HEK293 (cell line): Measurements from ENCODE around the gene RIBC2.

ENCODE experiments used
- CTCF ChIA-PET: fragments of 350-600 bp; formaldehyde crosslinking; extraction: SDS; loops from one replicate; lab custom pipeline; 2021; ENCODE audit warnings: antibody characterized with exemption; lab: Yijun Ruan, JAX
- POLR2A ChIA-PET: fragments of 300-600 bp; formaldehyde crosslinking; extraction: SDS; loops from one replicate; lab custom pipeline; 2020; ENCODE audit warnings: antibody characterized with exemption, inconsistent platforms; lab: Yijun Ruan, JAX
- H3K27ac ChIP-seq: fragments of 200-500 bp; sonication (Bioruptor generic); 2 replicates; pipeline ENCODE4 v1.5.1; 2014; ENCODE audit warnings: low read depth, low read length, control low read depth, inconsistent platforms; ENCODE audit errors: extremely low read depth
- H3K36me3 ChIP-seq, 2 experiments: fragments of 200-500 bp in 1 of 2; sonication (Bioruptor generic) in 1 of 2; 1 replicate in 1 of 2; 2 replicates in 1 of 2; pipeline ENCODE4 v1.5.1; 2014 to 2017; ENCODE audit warnings: inconsistent platforms in 2 of 2, low read length in 2 of 2; ENCODE audit not compliant: control insufficient read depth in 2 of 2, insufficient read depth in 1 of 2
- H3K4me1 ChIP-seq: fragments of 200-500 bp; sonication (Bioruptor generic); 2 replicates; pipeline ENCODE4 v1.5.1; 2014; ENCODE audit warnings: mild to moderate bottlenecking, low read length, inconsistent platforms; ENCODE audit not compliant: control insufficient read depth, insufficient read depth
- H3K4me3 ChIP-seq: 2 replicates; pipeline ENCODE4 v1.5.1; 2011; ENCODE audit warnings: low read depth, mild to moderate bottlenecking, control low read depth, low read length, moderate library complexity
- H3K9me3 ChIP-seq: fragments of 200-500 bp; sonication (Bioruptor generic); 2 replicates; pipeline ENCODE4 v1.5.1; 2014; ENCODE audit warnings: low read depth, low read length, inconsistent platforms; ENCODE audit not compliant: control insufficient read depth, insufficient read depth
- BCL11B ChIP-seq: fragments of 450-650 bp; formaldehyde crosslinking; IDR thresholded peaks from 2 replicates; pipeline ENCODE4 v1.5.1; 2016; ENCODE audit warnings: low read depth, missing biosample characterization, missing genetic modification characterization
- KLF8 ChIP-seq: fragments of 450-650 bp; formaldehyde crosslinking; IDR thresholded peaks from 2 replicates; pipeline ENCODE4 v1.5.1; 2016; ENCODE audit warnings: missing biosample characterization, missing genetic modification characterization
- OVOL3 ChIP-seq: fragments of 450-650 bp; formaldehyde crosslinking; IDR thresholded peaks from 2 replicates; pipeline ENCODE4 v1.5.1; 2016; ENCODE audit warnings: missing biosample characterization, missing genetic modification characterization
- PATZ1 ChIP-seq: fragments of 450-650 bp; formaldehyde crosslinking; IDR thresholded peaks from 2 replicates; pipeline ENCODE4 v1.5.1; 2016; ENCODE audit warnings: missing biosample characterization, missing genetic modification characterization
- PRDM6 ChIP-seq: fragments of 450-650 bp; formaldehyde crosslinking; IDR thresholded peaks from 2 replicates; pipeline ENCODE4 v1.5.1; 2017; ENCODE audit warnings: missing biosample characterization, missing genetic modification characterization
- TRIM28 ChIP-seq: IDR thresholded peaks from 2 replicates; pipeline ENCODE4 v1.6.1; 2011; ENCODE audit warnings: low read length, control low read depth, borderline replicate concordance
- ZBTB10 ChIP-seq: fragments of 450-650 bp; formaldehyde crosslinking; IDR thresholded peaks from 2 replicates; pipeline ENCODE4 v1.5.1; 2016; ENCODE audit warnings: missing biosample characterization, missing genetic modification characterization
- ZBTB17 ChIP-seq: fragments of 450-650 bp; formaldehyde crosslinking; IDR thresholded peaks from 2 replicates; pipeline ENCODE4 v1.5.1; 2016; ENCODE audit warnings: missing biosample characterization, missing genetic modification characterization
- ZBTB8A ChIP-seq: fragments of 450-650 bp; formaldehyde crosslinking; IDR thresholded peaks from 2 replicates; pipeline ENCODE4 v1.5.1; 2016; ENCODE audit warnings: missing biosample characterization, missing genetic modification characterization
- ZFP3 ChIP-seq: fragments of 450-650 bp; formaldehyde crosslinking; IDR thresholded peaks from 2 replicates; pipeline ENCODE4 v1.5.1; 2016; ENCODE audit warnings: low read depth, missing biosample characterization, missing genetic modification characterization
- ZIC2 ChIP-seq: fragments of 450-650 bp; formaldehyde crosslinking; IDR thresholded peaks from 2 replicates; pipeline ENCODE4 v1.5.1; 2016; ENCODE audit warnings: missing biosample characterization, missing genetic modification characterization
- ZNF114 ChIP-seq: fragments of 450-650 bp; formaldehyde crosslinking; IDR thresholded peaks from 2 replicates; pipeline ENCODE4 v1.5.0; 2017; ENCODE audit warnings: missing biosample characterization, missing genetic modification characterization
- ZNF248 ChIP-seq: fragments of 450-650 bp; formaldehyde crosslinking; IDR thresholded peaks from 2 replicates; pipeline ENCODE4 v1.5.1; 2017; ENCODE audit warnings: missing biosample characterization, missing genetic modification characterization
- ZNF292 ChIP-seq: fragments of 450-650 bp; formaldehyde crosslinking; IDR thresholded peaks from 2 replicates; pipeline ENCODE4 v1.5.1; 2016; ENCODE audit warnings: low read depth, missing biosample characterization, missing genetic modification characterization, borderline replicate concordance
- ZNF311 ChIP-seq: fragments of 450-650 bp; formaldehyde crosslinking; IDR thresholded peaks from 2 replicates; pipeline ENCODE4 v1.5.1; 2017; ENCODE audit warnings: missing biosample characterization, missing genetic modification characterization, borderline replicate concordance
- ZNF518A ChIP-seq: fragments of 450-650 bp; formaldehyde crosslinking; conservative IDR thresholded peaks from 2 replicates; pipeline ENCODE4 v1.5.1; 2016; ENCODE audit warnings: low read depth, missing biosample characterization, missing genetic modification characterization
- ZNF664 ChIP-seq: fragments of 450-650 bp; formaldehyde crosslinking; IDR thresholded peaks from 2 replicates; pipeline ENCODE4 v1.5.1; 2016; ENCODE audit warnings: missing biosample characterization, missing genetic modification characterization
- ZNF701 ChIP-seq: fragments of 450-650 bp; formaldehyde crosslinking; IDR thresholded peaks from 2 replicates; pipeline ENCODE4 v1.5.1; 2016; ENCODE audit warnings: missing biosample characterization, missing genetic modification characterization
- ZNF785 ChIP-seq: fragments of 450-650 bp; formaldehyde crosslinking; IDR thresholded peaks from 2 replicates; pipeline ENCODE4 v1.5.1; 2016; ENCODE audit warnings: missing biosample characterization, missing genetic modification characterization
- ZNF837 ChIP-seq: fragments of 450-650 bp; formaldehyde crosslinking; IDR thresholded peaks from 2 replicates; pipeline ENCODE4 v1.5.1; 2016; ENCODE audit warnings: missing biosample characterization, missing genetic modification characterization
- ZSCAN16 ChIP-seq: fragments of 450-650 bp; formaldehyde crosslinking; IDR thresholded peaks from 2 replicates; pipeline ENCODE4 v1.5.1; 2016; ENCODE audit warnings: missing biosample characterization, missing genetic modification characterization
- ZXDB ChIP-seq: fragments of 450-650 bp; formaldehyde crosslinking; IDR thresholded peaks from 2 replicates; pipeline ENCODE4 v1.5.1; 2016; ENCODE audit warnings: missing biosample characterization, missing genetic modification characterization

RIBC2 gene

GRCh38 chr22:45452565-45453379 lies 39.3 kb downstream of the RIBC2 start (continued):
- TF ChIP-seq ZIC2 (tag by site-specific recombination) (peak; percentile 63), ZBTB17 (tag by site-specific recombination) (peak; percentile 62), KLF8 (tag by site-specific recombination) (no peak), ZFP3 (no peak), ZNF292 (tag by site-specific recombination) (no peak), ZNF785 (tag by site-specific recombination) (no peak), PATZ1 (tag by site-specific recombination) (0 out of 2 replicates have a peak, but pooled peaks have one; percentile 18)
- TF ChIP-seq, all 188 proteins: peak for 9

- Histone ChIP-seq H3K36me3 (no peaks in the 10 kb centered on the region), H3K27ac (no peak overlapping the region), H3K4me3 (no peak overlapping the region), H3K4me1 (no peaks in the 10 kb centered on the region), H3K9me3 (no peaks in the 10 kb centered on the region)
- TF ChIP-seq ZBTB8A (tag by site-specific recombination): no peak
- no peak for TF ChIP-seq ZNF664 (tag by site-specific recombination)
- no peak for TF ChIP-seq ZSCAN16 (tag by site-specific recombination)
- TF ChIP-seq ZXDB: no peak
- no peak for TF ChIP-seq ZNF311 (tag by site-specific recombination)
- TF ChIP-seq PRDM6: no peak
- no peak for TF ChIP-seq ZNF114 (tag by site-specific recombination)
- TF ChIP-seq ZNF292 (tag by site-specific recombination): no peak
- TF ChIP-seq ZNF248: no peak
- TF ChIP-seq BCL11B (tag by site-specific recombination): no peak
- POLR2A ChIA-PET: no interaction called here
- CTCF ChIA-PET: interaction anchor here (1.1 kb wide), 1 partner anchor 12 kb away, joined by 3 read pairs; no protein-coding TSS in a partner anchor
These were observed 40.3 kb downstream of the RIBC2 start for GRCh38 chr22:45453764-45454163.

- Histone ChIP-seq H3K4me3 (no peak overlapping the region), H3K27ac (no peak overlapping the region), H3K9me3 (no peaks in the 10 kb centered on the region), H3K4me1 (no peaks in the 10 kb centered on the region), H3K36me3 (no peaks in the 10 kb centered on the region)
- ChIA-PET CTCF (interaction anchor here (1.1 kb wide), 1 partner anchor 12 kb away, joined by 3 read pairs; no protein-coding TSS in a partner anchor), POLR2A (no interaction called here)
- TF ChIP-seq TRIM28: no peak
- no peak for TF ChIP-seq ZBTB10 (tag by site-specific recombination)
- no peak for TF ChIP-seq ZNF701
- TF ChIP-seq ZNF518A (tag by site-specific recombination): no peak
- TF ChIP-seq ZIC2 (tag by site-specific recombination): no peak
- no peak for TF ChIP-seq OVOL3 (tag by site-specific recombination)
- no peak for TF ChIP-seq ZNF837 (tag by site-specific recombination)
These were observed 40.8 kb downstream of the RIBC2 start for GRCh38 chr22:45454275-45454674.
